DOHH2 (cell line): ENCODE data around the gene SMARCA2.

ENCODE experiments used
- H3F3A ChIP-seq: fragments of 200-600 bp; sonication (generic), shearing (Covaris generic); 2 replicates; pipeline ENCODE4 v1.6.0; 2016; ENCODE audit warnings: antibody characterized with exemption, mild to moderate bottlenecking; ENCODE audit not compliant: control insufficient read depth, insufficient read depth
- H3K27ac ChIP-seq: fragments of 200-600 bp; sonication (generic); 2 replicates; pipeline ENCODE4 v1.5.1; 2014; ENCODE audit warnings: low read depth, mild to moderate bottlenecking, low read length, moderate library complexity
- H3K27me3 ChIP-seq: fragments of 200-600 bp; sonication (generic); 2 replicates; pipeline ENCODE4 v1.6.1; 2014; ENCODE audit warnings: mild to moderate bottlenecking, low read length, mixed read lengths; ENCODE audit not compliant: control insufficient read depth
- H3K36me3 ChIP-seq: fragments of 200-600 bp; sonication (generic); 2 replicates; pipeline ENCODE4 v1.6.1; 2014; ENCODE audit warnings: mild to moderate bottlenecking, low read length, moderate library complexity, mixed read lengths; ENCODE audit not compliant: control insufficient read depth
- H3K4me1 ChIP-seq: fragments of 200-600 bp; sonication (generic); 2 replicates; pipeline ENCODE4 v1.6.1; 2014; ENCODE audit warnings: mild to moderate bottlenecking, low read length, mixed read lengths; ENCODE audit not compliant: control insufficient read depth
- H3K4me2 ChIP-seq: fragments of 200-600 bp; sonication (generic); 2 replicates; pipeline ENCODE4 v1.6.0; 2014; ENCODE audit warnings: mild to moderate bottlenecking, low read length, moderate library complexity
- H3K4me3 ChIP-seq: fragments of 200-600 bp; sonication (generic); 2 replicates; pipeline ENCODE4 v1.5.1; 2014; ENCODE audit warnings: mild to moderate bottlenecking, low read length, mixed read lengths
- H3K79me2 ChIP-seq: fragments of 200-600 bp; sonication (generic); 2 replicates; pipeline ENCODE4 v1.6.1; 2014; ENCODE audit warnings: mild to moderate bottlenecking, low read length, mixed read lengths; ENCODE audit not compliant: control insufficient read depth
- H3K9me2 ChIP-seq: fragments of 200-600 bp; sonication (generic); replicated peaks from 2 replicates; pipeline ENCODE4 v1.6.1; 2014; ENCODE audit warnings: mild to moderate bottlenecking, low read length, mixed read lengths; ENCODE audit not compliant: control insufficient read depth
- H3K9me3 ChIP-seq: fragments of 200-600 bp; sonication (generic); 2 replicates; pipeline ENCODE4 v1.6.1; 2014; ENCODE audit warnings: antibody characterized with exemption, low read length, mixed read lengths; ENCODE audit not compliant: control insufficient read depth, insufficient read depth
- H4K20me1 ChIP-seq: fragments of 200-600 bp; sonication (generic); 2 replicates; pipeline ENCODE4 v1.6.0; 2014; ENCODE audit warnings: low read depth, mild to moderate bottlenecking, antibody characterized with exemption, low read length, moderate library complexity; ENCODE audit not compliant: control insufficient read depth, insufficient read depth
- CTCF ChIP-seq: fragments of 200-600 bp; sonication (generic); IDR thresholded peaks from one replicate; pipeline ENCODE4 v1.5.1; 2014; ENCODE audit warnings: antibody characterized with exemption, mild to moderate bottlenecking, low read depth, low read length; ENCODE audit not compliant: poor library complexity, severe bottlenecking
- EZH2phosphoT487 ChIP-seq: fragments of 200-600 bp; sonication (generic); IDR thresholded peaks from 2 replicates; pipeline ENCODE4 v1.6.1; 2017; ENCODE audit warnings: borderline replicate concordance, mild to moderate bottlenecking, antibody characterized with exemption, low read length, moderate library complexity, mixed read lengths

SMARCA2 gene

GRCh38 chr9:2015581-2016407, 647 bp downstream of the SMARCA2 start:
- Histone ChIP-seq H3K27me3 (no peaks in the 10 kb centered on the region), H3K9me2 (no peaks in the 10 kb centered on the region), H4K20me1 (peaks cover 12% of the 10 kb centered on the region; the same call in 1 of the 2 replicates), H3K9me3 (no peaks in the 10 kb centered on the region), H3K79me2 (peaks cover 52% of the 10 kb centered on the region), H3K4me1 (peaks cover 28% of the 10 kb centered on the region), H3F3A (peaks cover 4% of the 10 kb centered on the region), H3K36me3 (peaks cover 6% of the 10 kb centered on the region; the same call in 1 of the 2 replicates), H3K27ac (peak overlapping the region; percentile 86), H3K4me2 (peak overlapping the region; percentile 83), H3K4me3 (peak overlapping the region; percentile 85)
- TF ChIP-seq CTCF (no peak), EZH2phosphoT487 (no peak)

DNA sequence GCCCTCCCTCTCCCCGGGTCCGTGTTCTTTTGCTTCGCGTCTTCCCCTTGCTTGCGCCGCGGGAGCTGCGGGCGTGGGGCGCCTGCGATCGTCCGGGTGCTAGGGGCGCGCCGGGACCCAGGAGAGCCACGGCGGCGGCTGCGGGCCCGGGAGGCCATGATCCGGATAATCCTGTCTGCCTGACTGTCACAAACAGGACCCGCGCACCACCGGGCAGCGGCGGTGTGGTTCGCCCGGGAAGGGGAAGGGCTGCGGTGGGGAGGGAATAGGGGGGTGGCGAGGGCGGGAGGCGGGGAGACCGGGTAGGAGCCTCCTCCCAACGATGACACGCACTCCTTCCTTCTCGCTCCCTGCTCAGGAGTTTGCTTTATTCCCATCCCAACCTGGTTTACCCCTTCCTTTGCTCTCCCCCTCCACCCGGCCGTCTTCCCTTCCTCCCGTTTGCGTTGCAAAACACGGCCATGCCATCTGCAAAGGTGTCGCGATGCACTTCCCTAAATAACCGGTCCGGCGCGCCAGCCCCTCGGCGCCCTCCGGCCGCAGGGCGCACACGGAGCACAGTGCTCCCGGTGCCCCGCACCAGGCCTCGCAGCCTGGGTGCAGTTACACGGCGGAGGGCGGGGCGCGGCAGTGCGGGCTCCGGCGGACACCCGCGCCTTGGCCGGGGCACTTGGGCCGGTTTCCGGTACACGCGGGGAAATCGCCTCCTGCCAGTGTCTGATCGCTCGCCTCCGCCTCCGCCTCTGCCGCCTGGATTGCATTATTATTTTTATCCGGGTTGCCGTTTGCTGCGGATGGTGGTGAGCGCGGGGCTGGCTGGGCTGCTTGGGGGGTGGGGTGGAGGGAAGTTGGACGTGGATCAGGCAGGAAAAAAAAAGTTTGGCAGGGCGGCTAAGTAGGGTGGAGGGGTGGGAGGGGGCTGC, 1.5 kb downstream of the SMARCA2 start:
- H3K27ac ChIP-seq, result peak overlapping the region; percentile 86
- H3K9me2 ChIP-seq, result no peaks in the 10 kb centered on the region
- peaks cover 16% of the 10 kb centered on the region for H4K20me1 ChIP-seq
- peaks cover 61% of the 10 kb centered on the region for H3K79me2 ChIP-seq
- H3K36me3 ChIP-seq, result peaks cover 11% of the 10 kb centered on the region
- peak overlapping the region; percentile 85 for H3K4me3 ChIP-seq
- TF ChIP-seq EZH2phosphoT487 (no peak), CTCF (no peak)
- H3K4me2 ChIP-seq, result peak overlapping the region; percentile 83
- peaks cover 4% of the 10 kb centered on the region for H3F3A ChIP-seq
- no peaks in the 10 kb centered on the region for H3K9me3 ChIP-seq
- peaks cover 29% of the 10 kb centered on the region for H3K4me1 ChIP-seq
- H3K27me3 ChIP-seq, result no peaks in the 10 kb centered on the region

DNA sequence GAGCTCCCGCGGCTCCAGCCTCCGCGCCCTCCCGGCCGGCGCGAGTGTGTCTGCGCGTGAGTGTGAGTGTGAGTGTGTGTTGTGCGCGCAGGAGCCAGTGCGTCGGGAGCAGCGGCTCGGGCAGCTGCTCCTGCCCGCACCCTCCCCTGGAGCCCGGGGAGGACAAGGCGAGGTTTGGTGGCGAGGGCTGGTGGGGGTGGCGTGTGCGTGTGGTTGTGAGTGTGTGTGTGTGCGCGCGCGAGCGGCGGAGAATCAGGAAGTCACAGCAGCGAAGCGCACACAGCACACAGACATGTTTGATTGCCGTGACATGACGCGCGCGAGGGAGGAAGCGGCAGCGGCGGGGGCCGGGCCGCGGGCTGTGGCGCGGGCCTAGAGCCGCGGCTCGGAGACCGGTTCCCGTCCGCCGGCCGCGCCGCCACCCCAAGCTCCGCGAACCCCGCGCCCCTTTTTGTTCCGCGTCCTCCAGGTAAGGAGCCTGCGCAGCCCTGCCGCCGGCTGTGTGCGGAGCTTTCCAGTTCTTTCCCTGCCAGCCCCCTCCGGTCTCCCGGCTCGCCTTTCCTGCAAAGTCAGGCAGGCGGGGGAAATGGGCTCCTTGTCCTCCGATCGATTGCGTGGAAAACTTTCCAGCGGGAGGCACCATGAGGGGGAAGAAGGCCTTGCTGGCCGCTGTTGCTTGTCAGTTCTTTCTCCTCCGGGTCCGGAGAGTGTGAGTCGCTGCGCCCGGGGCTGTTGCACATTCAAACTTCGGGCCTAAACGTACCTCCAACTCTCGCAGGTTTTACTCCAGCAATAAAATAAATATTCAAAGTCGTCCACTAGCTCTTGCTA, 2.4 kb downstream of the SMARCA2 start:
- Histone ChIP-seq H3K4me3 (peak overlapping the region; percentile 85), H3K9me3 (no peaks in the 10 kb centered on the region), H3K79me2 (peaks cover 69% of the 10 kb centered on the region), H3K9me2 (no peaks in the 10 kb centered on the region), H3K4me1 (peaks cover 38% of the 10 kb centered on the region), H3K27me3 (no peaks in the 10 kb centered on the region), H4K20me1 (peaks cover 16% of the 10 kb centered on the region), H3K36me3 (peaks cover 18% of the 10 kb centered on the region), H3K4me2 (peak overlapping the region; percentile 83), H3F3A (peaks cover 4% of the 10 kb centered on the region), H3K27ac (peak overlapping the region; percentile 86)
- TF ChIP-seq CTCF, result no peak
- no peak for TF ChIP-seq EZH2phosphoT487
